Motor neuron (in vitro differentiated cells): Measurements from ENCODE around the gene C4orf36. TPM values are rescaled to one million over a fixed set of nuclear protein-coding genes. Genes with fewer than 3 reads are reported as not detected.

Experiments used
- ATAC-seq, 8 experiments: fragments of 200-7000 bp; cut with Tn5 transposase; replicated peaks in 6 of 8; 2 replicates each; pipeline ENCODE4 v1.8.0; 2021; ENCODE audit warnings: mild to moderate bottlenecking in 8 of 8, moderate library complexity in 8 of 8
- H3K27ac ChIP-seq, 2 donors: fragments of 250-450 bp; sonication (Bioruptor Pico); 2 replicates each; pipeline ENCODE4 v1.9.0; 2021; ENCODE audit warnings: antibody characterized with exemption in 2 of 2, mild to moderate bottlenecking in 2 of 2, moderate library complexity in 1 of 2
- H3K4me1 ChIP-seq, 2 donors: fragments of 250-450 bp; sonication (Bioruptor Pico); replicated peaks in 1 of 2; 2 replicates each; pipeline ENCODE4 v1.6.1; 2021; ENCODE audit warnings: antibody characterized with exemption in 2 of 2, mild to moderate bottlenecking in 2 of 2, moderate library complexity in 1 of 2
- H3K4me3 ChIP-seq, 5 donors: fragments of 250-450 bp; sonication (Bioruptor Pico); 2 replicates each; pipeline ENCODE4 v1.9.0; 2021; ENCODE audit warnings: antibody characterized with exemption in 5 of 5, mild to moderate bottlenecking in 5 of 5, moderate library complexity in 4 of 5
- WGBS, 10 experiments: fragments of 450-650 bp; shearing (Covaris generic); methylation state at CpG; one replicate each; pipeline ENCODE4 v1.0.0; 2022; 5-methylcytosine and 5-hydroxymethylcytosine counted together
- in situ Hi-C, 9 experiments: fragments of 400-800 bp; cut with MboI; loops; one replicate each; pipeline ENCODE4 v1.15.0; 2021; ENCODE audit warnings: low sequenced_read_pairs in 9 of 9, low pct_unique_long_range_greater_than_20kb in 2 of 9; ENCODE audit not compliant: unreplicated experiment in 9 of 9
- total RNA-seq, 8 experiments: library from RNA; unstranded; fragments of 300-600 nt; gene quantifications; 2 replicates each; pipeline versions ENCODE4 v1.2.3 to v1.2.4, GENCODE V29; 2022

C4orf36 gene
- total RNA-seq, 8 experiments from 2014 or later: 0.47 to 1.9 (median 0.86) TPM; not detected in 2

DNA sequence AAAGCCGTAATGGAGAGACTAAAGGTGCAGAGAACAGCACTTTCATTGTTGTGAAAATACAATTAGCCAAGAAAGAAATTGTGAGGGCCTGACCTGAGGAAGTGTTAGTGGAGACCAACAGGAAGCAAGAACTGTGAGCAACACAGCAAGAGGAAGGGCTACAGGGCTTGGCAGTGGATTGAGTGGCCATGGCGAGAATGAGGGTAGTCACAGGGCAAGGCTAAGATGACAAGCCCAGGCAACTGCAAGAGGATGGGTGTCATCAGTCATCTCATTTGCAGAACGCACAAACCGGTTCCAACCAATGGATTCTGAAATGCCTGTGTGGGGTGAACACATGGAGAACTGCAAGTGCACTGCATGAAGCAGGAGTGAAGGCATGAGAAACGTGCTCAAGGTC, 46.6 kb downstream of the C4orf36 start:
- no peak for ATAC-seq
- no peak overlapping the region for H3K27ac ChIP-seq
- in situ Hi-C loops: no loop called here
- WGBS, 10 experiments: 76 to 100% (median 92%) methylated on average over 1 to 3 of the region's 5 CpGs; no CpG with 5 or more reads in 3 of the 10 experiments
- no peaks in the 10 kb centered on the region for H3K4me1 ChIP-seq
- no peak overlapping the region for H3K4me3 ChIP-seq

DNA sequence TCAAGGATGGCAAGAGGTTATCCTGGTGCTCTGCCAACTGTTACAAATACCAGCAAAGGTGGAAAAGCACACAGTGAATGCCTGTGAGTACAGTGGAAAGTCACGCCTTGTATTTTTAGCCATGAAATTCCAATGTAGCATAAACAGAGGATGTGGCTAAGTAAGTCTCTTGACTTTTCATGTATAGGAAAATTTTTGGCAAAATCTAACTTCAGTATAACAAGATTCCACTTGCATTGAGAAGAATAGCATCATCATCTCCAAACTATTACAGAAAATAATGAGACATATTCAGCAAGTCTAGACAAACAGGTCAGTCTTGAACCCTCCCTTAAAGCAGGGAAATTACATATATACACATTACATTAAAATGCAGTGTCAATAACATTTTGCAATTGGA, 50.9 kb downstream of the C4orf36 start:
- ATAC-seq: no peak
- H3K4me3 ChIP-seq: no peak overlapping the region
- WGBS, 10 experiments: 67 to 100% (median 100%) methylated on average over 1 of the region's 1 CpG; no CpG with 5 or more reads in 2 of the 10 experiments
- no peaks in the 10 kb centered on the region for H3K4me1 ChIP-seq
- no peak overlapping the region for H3K27ac ChIP-seq
- in situ Hi-C loops: no loop called here

DNA sequence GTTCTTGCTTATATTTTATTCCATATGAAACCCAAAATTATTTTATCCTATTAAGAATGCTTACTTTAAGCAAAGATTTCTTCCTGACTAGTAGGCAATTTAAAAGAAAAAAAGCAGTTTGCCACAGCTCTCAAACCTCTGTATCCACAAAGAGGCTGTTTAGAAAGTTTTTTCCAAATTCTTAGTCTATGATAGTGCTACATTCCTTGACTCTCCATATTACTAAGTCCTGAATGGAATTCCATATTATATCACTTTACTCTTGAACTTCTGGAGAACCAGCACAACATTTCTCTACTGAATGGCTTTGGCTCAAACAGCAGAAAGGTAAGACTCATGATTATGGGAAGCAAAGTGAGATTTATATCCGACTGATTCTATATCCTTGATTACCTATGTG, 51.4 kb downstream of the C4orf36 start:
- no peak for ATAC-seq
- in situ Hi-C loops: no loop called here

DNA sequence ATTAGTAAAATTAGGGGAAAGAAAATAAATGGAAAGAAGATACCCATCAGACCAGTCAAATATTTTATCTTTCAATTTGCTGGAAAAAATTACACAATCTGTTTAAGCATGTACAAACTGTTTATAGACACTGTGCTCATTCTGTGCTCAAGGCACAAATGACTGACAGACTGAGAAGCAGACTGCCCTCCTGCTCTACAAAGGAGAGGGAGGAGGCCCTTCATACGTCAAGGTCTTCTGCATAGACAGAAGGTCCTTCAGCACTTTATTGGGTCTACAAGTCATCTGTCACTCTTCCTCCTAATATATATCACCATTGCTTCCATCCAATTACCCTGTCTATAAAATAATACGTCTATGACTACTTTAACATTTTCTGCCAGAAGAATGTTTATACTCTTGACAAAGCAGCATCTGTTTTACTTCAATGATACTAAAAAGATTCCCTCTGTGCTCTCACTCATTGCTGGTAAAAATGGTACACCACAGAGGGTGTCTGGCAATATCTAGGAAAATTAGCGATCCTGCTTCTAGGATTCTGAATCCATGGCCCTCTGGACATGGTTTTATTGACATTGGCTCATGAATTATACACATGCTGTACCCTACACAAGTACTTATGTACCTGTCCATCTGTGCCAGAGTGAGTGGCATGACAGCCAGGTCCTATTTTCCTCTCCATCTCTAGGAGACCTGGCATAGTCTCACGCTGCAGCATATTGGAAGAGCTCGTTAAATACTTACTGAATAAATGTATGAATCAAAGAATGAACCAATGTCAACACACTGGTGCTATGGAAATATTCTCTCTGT, 54.3 kb downstream of the C4orf36 start:
- ATAC-seq: peak in 1 of 8 experiments; percentile 42
- in situ Hi-C loops: no loop called here
- no peaks in the 10 kb centered on the region for H3K4me1 ChIP-seq
- H3K27ac ChIP-seq: no peak overlapping the region
- 53 to 100% (median 75%) methylated on average over 1 to 5 of the region's 5 CpGs for WGBS, 10 experiments
- H3K4me3 ChIP-seq: no peak overlapping the region

More for the DNA sequence above, 51.4 kb downstream of the C4orf36 start:
- Histone ChIP-seq H3K4me3 (no peak overlapping the region), H3K27ac (no peak overlapping the region), H3K4me1 (no peaks in the 10 kb centered on the region)
- 50 to 100% (median 80%) methylated on average over 1 of the region's 1 CpG; no CpG with 5 or more reads in 3 of the 10 experiments for WGBS, 10 experiments

DNA sequence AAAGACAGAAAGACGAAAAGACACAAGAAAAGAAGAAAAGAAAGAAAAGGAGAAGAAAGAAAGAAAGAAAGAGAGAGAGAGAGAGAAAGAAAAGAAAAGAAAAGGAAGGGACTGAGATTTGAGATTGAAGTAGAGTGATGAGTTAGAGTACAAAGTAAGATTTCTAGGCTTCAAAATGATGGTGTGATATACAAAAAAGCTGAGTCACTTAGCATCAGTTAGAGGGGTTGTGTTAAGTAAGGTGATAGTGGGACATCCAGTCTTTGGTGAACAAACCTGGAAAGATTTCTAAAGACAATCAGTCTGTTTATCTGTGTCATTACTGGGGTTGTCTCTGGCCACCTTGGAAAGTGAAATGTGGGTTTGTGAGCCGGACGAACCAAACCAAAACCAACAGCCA, 56.5 kb downstream of the C4orf36 start:
- in situ Hi-C loops: no loop called here
- no peak overlapping the region for H3K4me3 ChIP-seq
- WGBS, 10 experiments: 61 to 96% (median 88%) methylated on average over 1 to 3 of the region's 3 CpGs; no CpG with 5 or more reads in 1 of the 10 experiments

DNA sequence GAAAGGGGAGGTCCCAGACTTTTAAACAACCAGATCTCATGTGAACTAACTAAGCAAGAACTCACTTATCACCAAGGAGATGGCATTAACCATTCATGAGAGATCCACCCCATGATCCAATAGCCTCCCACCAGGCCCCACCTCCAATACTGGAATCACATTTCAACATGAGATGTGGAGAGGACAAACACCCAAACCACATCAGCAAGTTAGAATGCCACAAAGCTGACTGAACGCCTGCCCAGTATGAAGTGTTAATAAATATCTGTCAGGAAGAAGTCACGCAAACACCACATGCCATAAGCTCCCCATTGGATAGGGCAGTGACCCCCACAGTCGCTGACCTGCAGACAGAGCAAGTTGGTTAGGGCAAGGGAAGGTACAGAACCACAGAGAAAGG, 57.3 kb downstream of the C4orf36 start:
- WGBS, 10 experiments: 14 to 92% (median 79%) methylated on average over 1 to 3 of the region's 3 CpGs; no CpG with 5 or more reads in 4 of the 10 experiments
- H3K27ac ChIP-seq: no peak overlapping the region
- in situ Hi-C loops: no loop called here
- ATAC-seq: peak in 2 of 8 experiments; percentile 20 to 56
- no peak overlapping the region for H3K4me3 ChIP-seq
- H3K4me1 ChIP-seq: no peaks in the 10 kb centered on the region

More for the DNA sequence above, 56.5 kb downstream of the C4orf36 start:
- Histone ChIP-seq H3K27ac (no peak overlapping the region), H3K4me1 (no peaks in the 10 kb centered on the region)
- no peak for ATAC-seq

DNA sequence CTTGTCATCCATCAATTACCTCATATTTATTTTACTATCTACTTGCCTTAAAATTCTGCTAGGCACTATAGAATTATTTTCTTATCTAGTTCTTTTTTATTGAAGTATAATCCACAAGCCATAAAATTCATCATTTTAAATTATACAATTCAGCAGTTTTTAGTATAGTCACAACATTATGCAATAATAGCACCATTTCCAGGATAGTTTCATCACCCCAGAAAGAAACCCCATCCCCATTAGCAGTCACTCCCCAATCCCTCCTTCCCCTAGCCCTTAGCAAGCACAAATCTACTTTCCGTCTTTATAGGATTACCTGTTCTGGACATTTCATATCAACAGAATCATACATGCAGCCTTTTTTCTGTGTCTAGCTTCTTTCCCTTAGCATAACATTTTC, 58.6 kb downstream of the C4orf36 start:
- H3K27ac ChIP-seq: no peak overlapping the region
- H3K4me3 ChIP-seq: no peak overlapping the region
- no peaks in the 10 kb centered on the region for H3K4me1 ChIP-seq
- in situ Hi-C loops: no loop called here
- WGBS, 10 experiments: 80 to 100% (median 90%) methylated on average over 1 of the region's 1 CpG; no CpG with 5 or more reads in 6 of the 10 experiments
- ATAC-seq: no peak

DNA sequence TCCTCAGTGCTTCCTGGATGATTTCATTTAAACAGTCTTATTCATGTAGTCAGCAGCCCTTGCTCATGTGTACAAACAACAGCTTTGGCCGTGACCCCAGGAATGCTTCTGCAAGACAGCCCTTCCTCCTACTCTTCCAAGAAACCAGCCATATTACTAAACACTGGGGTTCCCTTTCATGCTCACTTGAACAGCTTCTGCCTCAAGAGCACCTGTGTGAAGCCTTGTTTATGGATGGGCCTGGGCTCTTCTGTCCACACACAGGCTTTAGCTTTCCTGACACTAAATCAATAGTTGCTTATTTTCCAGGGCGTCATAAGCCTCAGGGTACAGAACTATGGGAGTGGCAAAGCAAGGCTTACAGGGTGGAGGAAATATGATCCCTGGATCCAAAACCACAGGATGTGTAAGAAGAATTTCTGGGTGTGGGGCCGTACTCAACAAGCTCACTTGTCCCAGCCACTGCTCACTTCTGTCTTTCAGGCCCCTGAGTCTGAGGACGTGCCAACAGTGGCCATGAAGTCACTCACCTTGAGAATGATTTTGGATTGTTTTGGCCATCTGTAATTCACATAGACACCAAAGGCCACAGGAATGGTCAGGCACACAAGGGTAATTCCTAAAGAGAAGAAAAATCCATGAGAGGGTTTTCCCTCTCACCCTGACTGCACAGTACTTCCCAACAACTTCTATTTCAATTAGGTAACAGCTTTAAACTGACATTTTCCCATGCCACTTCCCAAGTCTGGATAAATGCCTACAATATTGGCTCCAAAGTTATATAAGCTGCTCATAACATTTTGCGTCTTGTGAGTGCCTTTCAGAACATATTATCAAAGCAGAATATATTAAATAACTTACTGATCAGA, 60.7 kb downstream of the C4orf36 start:
- Histone ChIP-seq H3K4me3 (no peak overlapping the region), H3K4me1 (no peaks in the 10 kb centered on the region), H3K27ac (no peak overlapping the region)
- WGBS, 10 experiments: 10 to 96% (median 57%) methylated on average over 1 to 4 of the region's 5 CpGs; no CpG with 5 or more reads in 1 of the 10 experiments
- in situ Hi-C loops: no loop called here
- peak in 3 of 8 experiments; percentile 90 to 95 (median 93) for ATAC-seq

Other genes with a start within 250 kb of the C4orf36 start
- gene SLC10A6, start 43.0 kb downstream of the C4orf36 start, total RNA-seq: under 1 TPM in 3 of 8 experiments, not detected in 5; 0.11 to 0.93 (median 0.19) TPM
- gene AFF1, start 42.6 kb upstream of the C4orf36 start, total RNA-seq: 10 to 100 TPM in 6 of 8 experiments, 1 to 10 TPM in 2; 7.7 to 47.0 (median 15.8) TPM